ENCODE measurements around the gene GBA3.

- TF ChIP-seq, protein P1, sequence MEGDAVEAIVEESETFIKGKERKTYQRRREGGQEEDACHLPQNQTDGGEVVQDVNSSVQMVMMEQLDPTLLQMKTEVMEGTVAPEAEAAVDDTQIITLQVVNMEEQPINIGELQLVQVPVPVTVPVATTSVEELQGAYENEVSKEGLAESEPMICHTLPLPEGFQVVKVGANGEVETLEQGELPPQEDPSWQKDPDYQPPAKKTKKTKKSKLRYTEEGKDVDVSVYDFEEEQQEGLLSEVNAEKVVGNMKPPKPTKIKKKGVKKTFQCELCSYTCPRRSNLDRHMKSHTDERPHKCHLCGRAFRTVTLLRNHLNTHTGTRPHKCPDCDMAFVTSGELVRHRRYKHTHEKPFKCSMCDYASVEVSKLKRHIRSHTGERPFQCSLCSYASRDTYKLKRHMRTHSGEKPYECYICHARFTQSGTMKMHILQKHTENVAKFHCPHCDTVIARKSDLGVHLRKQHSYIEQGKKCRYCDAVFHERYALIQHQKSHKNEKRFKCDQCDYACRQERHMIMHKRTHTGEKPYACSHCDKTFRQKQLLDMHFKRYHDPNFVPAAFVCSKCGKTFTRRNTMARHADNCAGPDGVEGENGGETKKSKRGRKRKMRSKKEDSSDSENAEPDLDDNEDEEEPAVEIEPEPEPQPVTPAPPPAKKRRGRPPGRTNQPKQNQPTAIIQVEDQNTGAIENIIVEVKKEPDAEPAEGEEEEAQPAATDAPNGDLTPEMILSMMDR (IDR thresholded peaks at IDR 0.05): no peak
- TF ChIP-seq POLR2A (IDR thresholded peaks at IDR 0.05): no peak
Measured at GRCh38 chr4:22780797-22781196, 88.1 kb downstream of the GBA3 start.
